Daoy (cell line): Measurements from ENCODE around the gene ADGRL1. TPM values are rescaled to one million over a fixed set of nuclear protein-coding genes. Genes with fewer than 3 reads are reported as not detected.

Source experiments
- DNase-seq: peaks from one replicate; pipeline ENCODE4 v3.0.0-alpha.2; 2015; ENCODE audit warnings: low read depth
- total RNA-seq: library from RNA; depleted of rRNA; stranded (reverse); fragments of >200 nt; shearing (Covaris generic); gene quantifications from 2 replicates; pipeline ENCODE4 v1.2.3, GENCODE V29; 2014; rRNA removed

Gene ADGRL1
- total RNA-seq, 1 experiment from 2014 or later: 2.3 TPM

- no peak for DNase-seq
Measured at GRCh38 chr19:14112809-14113385, 93.1 kb downstream of the ADGRL1 start.

DNA sequence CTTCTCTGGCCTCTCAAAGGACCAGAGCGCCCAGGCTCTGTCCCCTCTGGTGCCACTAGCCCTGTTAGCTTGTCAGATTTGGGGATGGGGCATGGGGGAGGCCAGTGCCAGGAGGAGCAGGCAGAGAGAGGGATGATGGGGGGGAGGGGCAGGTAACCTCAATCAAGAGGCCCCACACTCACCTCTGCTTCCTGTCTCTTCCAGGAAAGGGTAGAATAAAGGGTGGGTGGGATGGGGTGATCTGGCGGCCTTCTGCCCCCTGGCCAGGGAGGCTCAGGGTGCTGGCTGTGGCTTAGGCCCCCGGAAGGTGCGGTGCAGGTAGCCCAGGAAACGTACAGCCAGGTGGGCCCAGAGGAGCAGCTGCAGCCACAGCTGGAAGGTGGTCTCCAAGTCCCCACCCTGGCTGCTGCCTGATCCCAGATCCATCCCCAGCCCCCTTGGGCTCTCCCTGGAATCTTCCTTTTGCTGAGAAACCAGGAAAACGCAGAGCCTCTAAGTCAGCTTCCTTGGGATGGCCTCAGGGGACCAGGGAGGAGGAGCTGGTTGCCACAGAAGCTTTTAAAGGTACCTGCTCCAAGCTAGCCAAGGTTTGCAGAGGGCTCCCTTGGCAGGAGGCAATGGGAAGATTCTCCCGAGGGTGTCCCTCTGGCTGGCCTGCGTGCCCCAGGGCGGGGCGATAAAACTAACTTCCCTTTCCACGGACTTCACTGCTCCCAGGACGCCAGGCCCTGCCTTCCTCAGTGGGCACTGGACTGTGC is 93.7 kb downstream of the ADGRL1 start:
- no peak for DNase-seq

DNA sequence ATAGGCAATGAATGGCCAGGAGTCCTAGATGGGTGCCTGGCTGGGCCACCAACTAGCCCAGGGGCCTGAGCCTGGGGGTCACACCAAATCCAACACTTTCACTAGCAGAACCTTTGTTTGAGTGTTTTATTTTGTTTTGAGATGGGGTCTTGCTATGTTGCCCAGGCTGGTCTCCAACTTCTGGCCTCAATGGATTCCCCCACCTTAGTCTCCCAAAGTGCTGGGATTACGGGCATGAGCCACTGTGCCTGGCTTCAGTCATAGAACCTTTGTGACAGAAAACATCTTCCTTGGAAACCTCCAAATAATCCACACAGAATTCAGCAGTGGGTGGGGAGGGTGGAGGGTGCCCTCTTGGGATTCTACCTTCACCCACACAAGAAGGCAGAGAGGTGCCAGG is 94.5 kb downstream of the ADGRL1 start:
- DNase-seq: no peak

DNA sequence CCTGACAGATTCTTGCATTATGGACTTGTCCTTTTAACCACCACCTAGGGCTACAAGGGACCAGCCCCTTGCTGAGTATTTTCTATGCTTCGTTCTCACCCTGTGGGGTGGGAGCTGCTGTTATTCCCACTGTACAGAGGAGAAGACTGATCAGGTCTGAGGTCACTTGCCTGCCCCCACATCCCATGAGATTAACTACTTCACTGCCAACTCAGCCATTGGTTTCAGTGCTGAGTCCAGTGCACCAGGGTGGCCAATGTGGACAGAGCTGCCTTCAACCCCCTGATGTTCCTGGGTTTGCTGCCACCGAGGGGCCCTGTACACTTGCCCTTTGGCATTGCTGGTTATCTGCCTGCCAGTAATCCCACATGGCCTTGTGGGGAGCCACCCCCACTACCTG is 95.3 kb downstream of the ADGRL1 start:
- no peak for DNase-seq

- peak; percentile 41 for DNase-seq
Measured at GRCh38 chr19:14107581-14108461, 98.1 kb downstream of the ADGRL1 start.

GRCh38 chr19:14106840-14107239 is 99.1 kb downstream of the ADGRL1 start:
- DNase-seq: no peak

- DNase-seq: no peak
Measured at GRCh38 chr19:14105680-14106079, 100.3 kb downstream of the ADGRL1 start.

GRCh38 chr19:14103310-14103709 is 102.7 kb downstream of the ADGRL1 start:
- no peak for DNase-seq

- no peak for DNase-seq
Measured at GRCh38 chr19:14102756-14103155, 103.2 kb downstream of the ADGRL1 start.

DNA sequence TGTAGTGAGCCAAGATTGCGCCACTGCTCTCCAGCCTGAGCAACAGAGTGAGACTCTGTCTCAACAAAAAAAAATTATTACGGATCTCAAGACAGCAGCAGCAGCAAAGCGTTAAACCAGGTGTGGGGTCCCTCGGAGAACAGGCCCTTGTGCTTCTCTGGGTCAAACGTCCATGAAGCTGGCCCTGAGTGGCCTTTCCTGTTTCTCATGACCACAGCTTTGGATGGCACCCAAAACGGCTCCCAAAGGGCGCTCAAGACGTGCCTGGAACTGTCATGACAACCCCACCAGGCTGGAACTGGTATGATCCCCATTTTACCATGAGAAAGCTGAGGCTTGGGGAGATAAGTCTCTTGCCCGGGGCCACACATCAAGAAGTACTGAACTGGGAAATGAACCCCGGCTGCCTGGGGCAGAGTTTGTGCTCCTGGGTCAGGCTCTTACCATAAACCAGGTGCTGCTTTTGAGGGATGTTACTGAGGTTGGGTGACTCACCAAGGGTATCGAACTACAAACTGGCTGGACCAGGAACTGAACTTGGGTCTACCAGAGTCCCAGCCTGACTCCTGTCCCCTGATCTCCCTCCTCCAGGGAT is 103.8 kb downstream of the ADGRL1 start:
- no peak for DNase-seq

DNA sequence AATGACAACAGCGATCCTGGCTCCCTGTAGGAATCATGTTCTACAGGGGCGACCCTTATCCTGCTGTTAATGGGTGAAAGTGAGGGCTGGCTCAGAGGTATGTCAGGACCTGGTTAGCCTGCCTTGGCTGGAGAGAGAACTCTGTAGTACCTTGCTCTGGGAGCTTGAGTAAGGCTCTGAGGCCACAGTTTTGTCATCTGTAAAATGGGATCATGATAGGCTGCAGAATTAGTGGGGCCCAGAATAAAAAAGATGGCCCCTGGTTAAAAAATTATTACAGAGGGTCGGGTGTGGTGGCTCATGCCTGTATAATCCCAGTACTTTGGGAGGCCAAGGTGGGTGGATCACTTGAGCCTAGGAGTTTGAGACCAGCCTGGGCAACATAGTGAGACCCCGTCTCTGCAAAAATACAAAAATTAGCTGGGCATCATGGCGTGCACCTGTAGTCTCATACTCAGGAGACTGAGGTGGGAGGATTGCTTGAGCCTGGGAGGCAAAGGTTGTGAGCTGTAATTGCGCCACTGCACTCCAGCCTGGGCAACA is 104.9 kb downstream of the ADGRL1 start:
- DNase-seq: no peak

Other genes starting within 250 kb of the ADGRL1 start
- 1.3 and 1.4 TPM in 2 replicates for gene RFX1, start 199.8 kb downstream of the ADGRL1 start, total RNA-seq
- not detected in 2 replicates for gene RLN3, start 178.0 kb downstream of the ADGRL1 start, total RNA-seq
- gene IL27RA, start 174.4 kb downstream of the ADGRL1 start, total RNA-seq: 10.7 and 11.1 TPM in 2 replicates
- gene PALM3, start 144.1 kb downstream of the ADGRL1 start, total RNA-seq: 0.46 TPM in 1 of 2 replicates, not detected in the other
- 0.29 and 1.3 TPM in 2 replicates for gene MISP3, start 133.4 kb downstream of the ADGRL1 start, total RNA-seq
- gene C19orf67, start 120.4 kb downstream of the ADGRL1 start, total RNA-seq: not detected in 2 replicates
- gene SAMD1, start 115.4 kb downstream of the ADGRL1 start, total RNA-seq: 95.5 and 121 TPM in 2 replicates
- gene PRKACA, start 88.4 kb downstream of the ADGRL1 start, total RNA-seq: 29.8 and 36.0 TPM in 2 replicates
- gene ASF1B, start 69.6 kb downstream of the ADGRL1 start, total RNA-seq: 78.5 and 110 TPM in 2 replicates
- gene ADGRE5, start 175.3 kb upstream of the ADGRL1 start, total RNA-seq: 19.3 and 22.6 TPM in 2 replicates
- gene DDX39A, start 213.2 kb upstream of the ADGRL1 start, total RNA-seq: 207 and 210 TPM in 2 replicates
- gene PKN1, start 227.1 kb upstream of the ADGRL1 start, total RNA-seq: 52.6 and 59.2 TPM in 2 replicates